GM12878 (cell line): ENCODE measurements around the gene AP4S1. TPM values are rescaled to one million over a fixed set of nuclear protein-coding genes. Genes with fewer than 3 reads are reported as not detected.

ENCODE experiments used
- ATF7 ChIP-seq: fragments of 450-650 bp; IDR thresholded peaks from 2 replicates; pipeline ENCODE4 v1.6.1; 2016; ENCODE audit warnings: low read depth, mild to moderate bottlenecking
- BRCA1 ChIP-seq: IDR thresholded peaks from 2 replicates; pipeline ENCODE4 v1.6.1; 2011; ENCODE audit warnings: low read depth, low read length, improper control_type of control experiment
- CBX3 ChIP-seq: fragments of 200-600 bp; sonication (generic); IDR thresholded peaks from 2 replicates; pipeline ENCODE4 v1.6.1; 2016; ENCODE audit warnings: low read depth, borderline replicate concordance
- EP300 ChIP-seq, 2 experiments: fragments of 150-350 bp in 1 of 2; IDR thresholded peaks; 2 replicates each; pipeline ENCODE4 v1.6.1; 2011 to 2012; ENCODE audit warnings: low read depth in 2 of 2, low read length in 2 of 2, borderline replicate concordance in 1 of 2, improper control_type of control experiment in 1 of 2, inconsistent platforms in 1 of 2; ENCODE audit not compliant: control insufficient read depth in 1 of 2
- ETV6 ChIP-seq, 2 experiments: fragments of 450-650 bp in 1 of 2; IDR thresholded peaks in 1 of 2; conservative IDR thresholded peaks in 1 of 2; 2 replicates each; pipeline ENCODE4 v1.6.1; 2014; ENCODE audit warnings: antibody characterized with exemption in 1 of 2, borderline replicate concordance in 1 of 2, low read depth in 1 of 2, mild to moderate bottlenecking in 1 of 2, moderate library complexity in 1 of 2
- EZH2 ChIP-seq: IDR thresholded peaks from 2 replicates; pipeline ENCODE4 v1.6.1; 2012; ENCODE audit warnings: low read depth, mild to moderate bottlenecking, control low read depth, inconsistent platforms, low read length, borderline replicate concordance; ENCODE audit not compliant: control insufficient read depth
- JUNB ChIP-seq: IDR thresholded peaks from 2 replicates; pipeline ENCODE4 v1.6.1; 2016; ENCODE audit warnings: antibody characterized with exemption, mild to moderate bottlenecking
- MYC ChIP-seq: IDR thresholded peaks from 2 replicates; pipeline ENCODE4 v1.6.1; 2011; ENCODE audit warnings: mild to moderate bottlenecking, low read length, moderate library complexity, inconsistent platforms; ENCODE audit not compliant: insufficient read depth, insufficient replicate concordance, insufficient read length, severe bottlenecking
- NR2C1 ChIP-seq: fragments of 450-650 bp; IDR thresholded peaks from 2 replicates; pipeline ENCODE4 v1.6.1; 2017; ENCODE audit warnings: antibody characterized with exemption, mild to moderate bottlenecking, moderate library complexity
- PML ChIP-seq: IDR thresholded peaks from 2 replicates; pipeline ENCODE4 v1.6.1; 2012; ENCODE audit warnings: low read length, inconsistent platforms
- POLR2AphosphoS5 ChIP-seq: IDR thresholded peaks from 2 replicates; pipeline ENCODE4 v1.6.1; 2011; ENCODE audit warnings: mild to moderate bottlenecking, low read length, inconsistent platforms
- POU2F2 ChIP-seq: IDR thresholded peaks from 3 replicates; pipeline ENCODE4 v1.6.1; 2011; ENCODE audit warnings: low read depth, mild to moderate bottlenecking, low read length, borderline replicate concordance
- RELA ChIP-seq: fragments of 450-650 bp; IDR thresholded peaks from 2 replicates; pipeline ENCODE4 v1.8.0; 2014; ENCODE audit warnings: borderline replicate concordance; ENCODE audit not compliant: partially characterized antibody
- RUNX3 ChIP-seq: IDR thresholded peaks from 2 replicates; pipeline ENCODE4 v1.6.1; 2012; ENCODE audit warnings: low read length, inconsistent platforms
- ZBED1 ChIP-seq: IDR thresholded peaks from 2 replicates; pipeline ENCODE4 v1.6.1; 2016; ENCODE audit warnings: borderline replicate concordance
- polyA plus RNA-seq, 11 experiments: library from polyadenylated mRNA; depleted of rRNA in 4 of 11; unstranded in 6 of 11; stranded (reverse) in 5 of 11; fragments of >200 nt; fragmentation: Nextera tagmentation in 4 of 11; fragmentation: Illumina TruSeq in 1 of 11; extraction: Ambion mirVana in 4 of 11; extraction: Trizol in 1 of 11; gene quantifications; 1 replicate in 1 of 11; 2 replicates in 10 of 11; pipeline versions ENCODE4 v1.2.1 to v1.2.3, GENCODE V29; 2011 to 2016; ENCODE audit warnings: inconsistent platforms in 2 of 11, missing spikeins in 2 of 11, low read depth in 1 of 11
- total RNA-seq, 4 experiments: library from RNA; depleted of rRNA in 3 of 4; stranded (reverse); fragments of >200 nt in 3 of 4; fragmentation: Illumina TruSeq in 1 of 4; extraction: Trizol in 1 of 4; gene quantifications; 2 replicates each; pipeline versions ENCODE4 v1.2.1 to v1.2.3, GENCODE V29; 2013 to 2021
- TF ChIP-seq, protein P1 (sequence below): fragments of 450-650 bp; formaldehyde crosslinking; IDR thresholded peaks from 2 replicates; pipeline ENCODE4 v1.4.0; 2022; ENCODE audit warnings: mild to moderate bottlenecking, moderate library complexity
- TF ChIP-seq, protein P2 (sequence below): fragments of 450-650 bp; IDR thresholded peaks from 2 replicates; pipeline ENCODE4 v1.6.1; 2018; ENCODE audit warnings: borderline replicate concordance, mild to moderate bottlenecking; ENCODE audit not compliant: partially characterized antibody
- TF ChIP-seq, protein P3 (sequence below): IDR thresholded peaks from 2 replicates; pipeline ENCODE4 v1.6.1; 2012; ENCODE audit warnings: mild to moderate bottlenecking, low read depth, low read length

The AP4S1 gene
- total and polyA plus RNA-seq, 10 of the 15 experiments (the other 5 are each of a cell fraction or from before 2014, with no cell fraction given): 3.6 to 9.0 (median 5.7) TPM

- TF ChIP-seq MYC (no peak), POU2F2 (no peak), ETV6 (conservative IDR thresholded peaks at IDR 0.05 in 1 of 2, IDR thresholded peaks at IDR 0.05 in 1 of 2; ENCODE audit: borderline replicate concordance in 1 of 2, low read depth in 1 of 2) (peak in 1 of 2 experiments; percentile 20; a peak in 1 of 4 replicates), RELA (no peak), CBX3 (no peak), RUNX3 (peak; percentile 73), EP300 (IDR thresholded peaks at IDR 0.05; ENCODE audit: borderline replicate concordance in 1 of 2, control insufficient read depth in 1 of 2, low read depth in 2 of 2, low read length in 2 of 2) (no peak), BRCA1 (no peak), ATF7 (no peak), PML (peak; percentile 13; the same call in 1 of the 2 replicates), POLR2AphosphoS5 (peak; percentile 91), JUNB (no peak), ZBED1 (no peak), EZH2 (no peak), NR2C1 (no peak)
- TF ChIP-seq, protein P1, sequence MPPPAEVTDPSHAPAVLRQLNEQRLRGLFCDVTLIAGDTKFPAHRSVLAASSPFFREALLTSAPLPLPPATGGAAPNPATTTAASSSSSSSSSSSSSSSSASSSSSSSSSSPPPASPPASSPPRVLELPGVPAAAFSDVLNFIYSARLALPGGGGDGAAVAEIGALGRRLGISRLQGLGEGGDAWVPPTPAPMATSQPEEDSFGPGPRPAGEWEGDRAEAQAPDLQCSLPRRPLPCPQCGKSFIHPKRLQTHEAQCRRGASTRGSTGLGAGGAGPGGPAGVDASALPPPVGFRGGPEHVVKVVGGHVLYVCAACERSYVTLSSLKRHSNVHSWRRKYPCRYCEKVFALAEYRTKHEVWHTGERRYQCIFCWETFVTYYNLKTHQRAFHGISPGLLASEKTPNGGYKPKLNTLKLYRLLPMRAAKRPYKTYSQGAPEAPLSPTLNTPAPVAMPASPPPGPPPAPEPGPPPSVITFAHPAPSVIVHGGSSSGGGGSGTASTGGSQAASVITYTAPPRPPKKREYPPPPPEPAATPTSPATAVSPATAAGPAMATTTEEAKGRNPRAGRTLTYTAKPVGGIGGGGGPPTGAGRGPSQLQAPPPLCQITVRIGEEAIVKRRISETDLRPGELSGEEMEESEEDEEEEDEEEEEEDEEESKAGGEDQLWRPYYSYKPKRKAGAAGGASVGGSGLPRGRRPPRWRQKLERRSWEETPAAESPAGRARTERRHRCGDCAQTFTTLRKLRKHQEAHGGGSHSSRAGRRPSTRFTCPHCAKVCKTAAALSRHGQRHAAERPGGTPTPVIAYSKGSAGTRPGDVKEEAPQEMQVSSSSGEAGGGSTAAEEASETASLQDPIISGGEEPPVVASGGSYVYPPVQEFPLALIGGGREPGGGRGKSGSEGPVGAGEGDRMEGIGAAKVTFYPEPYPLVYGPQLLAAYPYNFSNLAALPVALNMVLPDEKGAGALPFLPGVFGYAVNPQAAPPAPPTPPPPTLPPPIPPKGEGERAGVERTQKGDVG (CRISPR knock-in tag): no peak
- TF ChIP-seq, protein P2, sequence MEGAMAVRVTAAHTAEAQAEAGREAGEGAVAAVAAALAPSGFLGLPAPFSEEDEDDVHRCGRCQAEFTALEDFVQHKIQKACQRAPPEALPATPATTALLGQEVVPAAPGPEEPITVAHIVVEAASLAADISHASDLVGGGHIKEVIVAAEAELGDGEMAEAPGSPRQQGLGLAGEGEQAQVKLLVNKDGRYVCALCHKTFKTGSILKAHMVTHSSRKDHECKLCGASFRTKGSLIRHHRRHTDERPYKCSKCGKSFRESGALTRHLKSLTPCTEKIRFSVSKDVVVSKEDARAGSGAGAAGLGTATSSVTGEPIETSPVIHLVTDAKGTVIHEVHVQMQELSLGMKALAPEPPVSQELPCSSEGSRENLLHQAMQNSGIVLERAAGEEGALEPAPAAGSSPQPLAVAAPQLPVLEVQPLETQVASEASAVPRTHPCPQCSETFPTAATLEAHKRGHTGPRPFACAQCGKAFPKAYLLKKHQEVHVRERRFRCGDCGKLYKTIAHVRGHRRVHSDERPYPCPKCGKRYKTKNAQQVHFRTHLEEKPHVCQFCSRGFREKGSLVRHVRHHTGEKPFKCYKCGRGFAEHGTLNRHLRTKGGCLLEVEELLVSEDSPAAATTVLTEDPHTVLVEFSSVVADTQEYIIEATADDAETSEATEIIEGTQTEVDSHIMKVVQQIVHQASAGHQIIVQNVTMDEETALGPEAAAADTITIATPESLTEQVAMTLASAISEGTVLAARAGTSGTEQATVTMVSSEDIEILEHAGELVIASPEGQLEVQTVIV: peak; percentile 11
- TF ChIP-seq, protein P3, sequence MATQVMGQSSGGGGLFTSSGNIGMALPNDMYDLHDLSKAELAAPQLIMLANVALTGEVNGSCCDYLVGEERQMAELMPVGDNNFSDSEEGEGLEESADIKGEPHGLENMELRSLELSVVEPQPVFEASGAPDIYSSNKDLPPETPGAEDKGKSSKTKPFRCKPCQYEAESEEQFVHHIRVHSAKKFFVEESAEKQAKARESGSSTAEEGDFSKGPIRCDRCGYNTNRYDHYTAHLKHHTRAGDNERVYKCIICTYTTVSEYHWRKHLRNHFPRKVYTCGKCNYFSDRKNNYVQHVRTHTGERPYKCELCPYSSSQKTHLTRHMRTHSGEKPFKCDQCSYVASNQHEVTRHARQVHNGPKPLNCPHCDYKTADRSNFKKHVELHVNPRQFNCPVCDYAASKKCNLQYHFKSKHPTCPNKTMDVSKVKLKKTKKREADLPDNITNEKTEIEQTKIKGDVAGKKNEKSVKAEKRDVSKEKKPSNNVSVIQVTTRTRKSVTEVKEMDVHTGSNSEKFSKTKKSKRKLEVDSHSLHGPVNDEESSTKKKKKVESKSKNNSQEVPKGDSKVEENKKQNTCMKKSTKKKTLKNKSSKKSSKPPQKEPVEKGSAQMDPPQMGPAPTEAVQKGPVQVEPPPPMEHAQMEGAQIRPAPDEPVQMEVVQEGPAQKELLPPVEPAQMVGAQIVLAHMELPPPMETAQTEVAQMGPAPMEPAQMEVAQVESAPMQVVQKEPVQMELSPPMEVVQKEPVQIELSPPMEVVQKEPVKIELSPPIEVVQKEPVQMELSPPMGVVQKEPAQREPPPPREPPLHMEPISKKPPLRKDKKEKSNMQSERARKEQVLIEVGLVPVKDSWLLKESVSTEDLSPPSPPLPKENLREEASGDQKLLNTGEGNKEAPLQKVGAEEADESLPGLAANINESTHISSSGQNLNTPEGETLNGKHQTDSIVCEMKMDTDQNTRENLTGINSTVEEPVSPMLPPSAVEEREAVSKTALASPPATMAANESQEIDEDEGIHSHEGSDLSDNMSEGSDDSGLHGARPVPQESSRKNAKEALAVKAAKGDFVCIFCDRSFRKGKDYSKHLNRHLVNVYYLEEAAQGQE: no peak
Observed at GRCh38 chr14:31026450-31027235, 1.2 kb downstream of the AP4S1 start (continued).
